Epidermal melanocyte (primary cell): ENCODE measurements around the gene APBB2.

Source experiments
- DNase-seq: peaks from one replicate; pipeline ENCODE4 v3.0.0; 2011; ENCODE audit warnings: low spot score; ENCODE audit not compliant: insufficient read length

The APBB2 gene

GRCh38 chr4:41108481-41108880 is 105.9 kb downstream of the APBB2 start:
- no peak for DNase-seq

- DNase-seq = no peak
Measured at GRCh38 chr4:41106694-41107419, 107.5 kb downstream of the APBB2 start.

DNA sequence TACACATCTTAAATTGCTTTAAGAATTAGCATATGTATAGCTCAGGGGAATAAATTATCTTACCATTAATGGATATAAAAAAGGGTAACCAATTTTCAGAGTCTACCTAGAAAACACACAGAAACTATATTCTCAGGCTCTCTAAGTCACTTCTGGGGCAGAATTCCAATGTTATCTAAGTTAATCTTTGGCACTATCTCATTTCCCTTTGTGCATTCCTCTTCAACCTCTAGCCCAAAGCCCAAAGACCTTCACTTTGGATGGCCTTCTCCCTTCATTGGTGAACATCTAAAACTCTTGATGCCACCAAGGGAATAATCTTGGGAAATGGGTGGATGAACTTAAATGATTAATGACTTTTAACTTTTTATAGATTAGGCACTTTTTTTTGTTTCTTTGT is 108.3 kb downstream of the APBB2 start:
- DNase-seq = no peak

GRCh38 chr4:41104155-41104554 is 110.2 kb downstream of the APBB2 start:
- no peak for DNase-seq

DNA sequence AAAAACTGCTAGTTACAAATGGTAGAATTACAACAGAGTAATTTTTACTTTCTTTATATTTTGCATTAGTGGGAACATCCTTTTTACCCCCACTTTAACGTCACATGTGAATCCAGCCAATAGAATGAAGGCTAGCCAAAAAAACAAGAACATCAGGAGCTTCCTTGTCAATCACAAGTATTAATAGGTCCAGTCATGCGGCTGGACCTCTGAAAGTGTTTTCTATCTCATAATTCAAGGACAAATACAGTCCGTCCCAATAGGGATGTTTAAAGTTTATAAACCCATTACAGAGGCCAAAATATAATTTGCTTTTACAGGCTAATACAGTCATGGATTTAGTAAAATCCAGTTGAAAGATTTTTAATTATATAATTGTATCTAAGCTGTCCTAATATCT is 110.7 kb downstream of the APBB2 start:
- no peak for DNase-seq

GRCh38 chr4:41102414-41103092 is 111.8 kb downstream of the APBB2 start:
- no peak for DNase-seq

- DNase-seq = no peak
Measured at GRCh38 chr4:41098093-41099048, 116.0 kb downstream of the APBB2 start.

DNA sequence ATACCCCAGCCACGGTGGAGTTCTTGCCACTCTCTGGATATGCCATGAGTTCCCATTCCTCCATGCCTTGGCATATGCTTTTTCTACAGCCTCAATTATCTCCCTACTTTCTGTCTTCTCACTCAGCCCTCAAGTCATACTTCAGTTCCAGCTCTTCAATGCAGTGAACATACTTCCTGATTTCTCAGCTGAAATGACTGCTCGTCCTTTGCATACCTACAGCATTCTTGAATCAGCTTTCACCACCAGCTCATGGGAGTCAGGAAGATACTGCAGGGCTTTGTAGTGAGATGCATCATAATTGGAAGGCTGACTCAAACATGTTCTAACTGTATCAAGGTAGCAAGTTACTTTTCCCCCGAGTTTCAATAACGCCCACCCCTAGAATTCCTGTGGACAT is 118.4 kb downstream of the APBB2 start:
- no peak for DNase-seq

- DNase-seq = no peak
Measured at GRCh38 chr4:41095192-41095872, 119.0 kb downstream of the APBB2 start.

DNA sequence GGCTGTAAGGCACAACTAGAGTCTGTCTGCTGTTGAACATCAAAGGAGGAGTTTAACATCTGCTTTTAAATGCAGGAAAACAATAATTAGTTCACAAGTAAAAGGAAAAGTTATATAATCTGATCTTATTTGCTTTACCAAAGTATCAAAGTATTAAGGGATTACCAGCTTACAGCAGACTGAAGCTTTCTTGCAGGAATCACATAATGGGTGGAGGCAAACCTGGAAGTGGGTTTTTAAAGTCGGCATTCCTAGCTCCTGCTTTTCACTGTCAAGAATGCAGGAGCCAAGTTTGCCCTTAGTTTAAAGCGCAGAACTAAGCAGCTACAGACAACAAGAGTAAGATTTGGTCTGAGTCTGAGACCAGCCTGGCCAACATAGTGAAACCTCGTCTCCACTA is 122.2 kb downstream of the APBB2 start:
- no peak for DNase-seq

DNA sequence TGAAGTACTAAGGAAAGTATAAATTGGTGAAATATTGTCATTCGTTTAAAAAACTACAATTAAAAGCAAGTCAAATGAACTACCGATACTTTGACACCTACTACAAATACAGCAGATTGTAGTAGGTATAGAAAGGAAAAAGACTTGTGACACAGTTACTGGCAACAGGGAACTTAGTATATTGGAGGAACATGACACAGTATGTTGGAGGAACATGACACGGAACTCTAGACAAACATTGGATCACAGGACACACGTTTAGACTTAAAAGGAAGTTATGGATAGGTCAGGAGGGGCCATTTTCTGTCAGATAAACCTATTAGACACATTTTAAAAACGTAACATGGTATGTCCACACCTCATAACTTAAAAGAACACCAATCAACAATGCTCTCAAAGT is 132.5 kb downstream of the APBB2 start:
- DNase-seq = no peak

DNA sequence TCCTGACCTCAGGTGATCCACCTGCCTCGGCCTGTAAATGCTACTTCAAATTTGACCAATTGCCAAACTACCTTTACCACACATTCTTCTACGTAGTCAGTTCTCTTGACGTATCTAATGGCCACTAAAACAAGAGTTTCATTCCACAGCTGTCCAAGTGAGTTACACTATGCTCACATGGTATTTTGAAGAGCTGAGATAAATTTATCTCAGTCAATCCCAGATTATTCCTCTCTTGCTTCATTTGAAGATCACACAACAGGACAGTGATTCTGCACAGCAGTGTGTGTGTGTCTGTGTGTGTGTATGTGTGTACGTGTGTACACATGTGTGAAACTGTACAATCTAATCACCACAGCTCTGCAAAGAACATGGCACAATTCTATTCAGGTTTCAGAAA is 133.4 kb downstream of the APBB2 start:
- no peak for DNase-seq

DNA sequence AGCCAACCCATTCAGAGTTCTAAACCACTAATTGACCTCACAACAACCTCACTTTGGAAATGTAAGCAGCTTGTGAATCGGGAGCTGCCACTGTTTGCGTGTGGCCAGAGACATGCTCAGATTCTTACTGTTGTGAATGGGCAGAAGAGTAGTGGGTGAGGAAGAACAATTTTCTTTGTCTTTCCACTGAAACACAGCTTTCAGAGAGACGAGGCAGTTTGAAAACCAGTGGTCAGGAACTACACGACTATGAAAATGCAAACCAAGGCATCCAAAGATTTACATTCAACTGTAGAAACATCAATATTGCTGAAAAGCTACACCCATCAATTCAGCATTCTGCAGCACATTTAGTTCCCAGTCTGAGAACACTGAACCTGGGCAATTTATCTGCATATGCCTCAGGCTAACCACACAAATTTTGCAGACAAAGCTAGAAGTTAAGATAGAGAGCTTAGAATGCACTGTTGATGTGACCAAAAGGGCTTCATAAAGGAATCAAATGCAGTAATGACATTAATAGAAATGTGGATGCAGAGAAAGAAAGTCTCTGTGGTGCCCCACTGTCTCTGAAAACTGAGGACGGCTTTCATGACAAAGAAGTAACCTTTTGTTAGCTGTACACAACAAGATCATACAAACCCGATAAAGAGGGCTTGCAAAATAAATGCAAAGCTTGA is 134.3 kb downstream of the APBB2 start:
- DNase-seq = no peak

DNA sequence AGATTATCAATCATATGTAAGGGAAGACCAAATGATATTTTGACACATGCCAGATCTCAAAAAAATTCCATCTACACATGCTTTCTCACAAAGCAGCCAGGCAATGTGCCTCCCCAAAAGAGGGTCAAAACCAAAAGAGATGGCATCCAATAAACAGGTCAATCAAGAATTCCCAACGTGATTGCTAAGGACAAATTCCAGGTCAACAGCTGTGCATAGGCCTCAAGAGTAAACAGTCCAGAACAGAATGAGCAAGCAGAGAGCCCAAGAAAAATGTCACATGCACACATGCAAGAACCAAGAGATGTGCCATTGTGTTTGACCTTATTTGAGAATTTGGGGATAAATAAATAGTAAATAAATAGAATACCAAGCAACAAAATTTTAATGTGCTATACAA is 136.7 kb downstream of the APBB2 start:
- no peak for DNase-seq

GRCh38 chr4:41076481-41076880 is 137.9 kb downstream of the APBB2 start:
- no peak for DNase-seq

DNA sequence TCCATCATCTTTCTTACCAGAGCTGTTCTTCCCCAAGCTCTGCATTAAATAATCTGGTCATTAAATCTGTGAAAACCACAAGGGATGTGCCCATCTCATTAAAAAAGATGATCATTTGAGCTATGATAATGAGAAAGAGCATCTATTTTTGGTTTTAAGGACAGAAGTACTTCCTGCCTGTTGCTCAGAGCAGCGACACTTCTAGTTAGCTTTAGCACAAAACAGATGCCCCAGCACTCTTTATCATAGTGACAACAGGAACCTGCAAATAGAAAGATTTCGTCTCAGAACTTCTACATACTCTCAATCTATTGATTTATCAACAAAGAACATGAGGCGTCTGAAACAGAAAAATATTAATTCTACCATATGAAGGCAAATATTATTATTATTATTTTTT is 140.1 kb downstream of the APBB2 start:
- DNase-seq = no peak

GRCh38 chr4:41072021-41072777 is 142.1 kb downstream of the APBB2 start:
- DNase-seq = no peak

DNA sequence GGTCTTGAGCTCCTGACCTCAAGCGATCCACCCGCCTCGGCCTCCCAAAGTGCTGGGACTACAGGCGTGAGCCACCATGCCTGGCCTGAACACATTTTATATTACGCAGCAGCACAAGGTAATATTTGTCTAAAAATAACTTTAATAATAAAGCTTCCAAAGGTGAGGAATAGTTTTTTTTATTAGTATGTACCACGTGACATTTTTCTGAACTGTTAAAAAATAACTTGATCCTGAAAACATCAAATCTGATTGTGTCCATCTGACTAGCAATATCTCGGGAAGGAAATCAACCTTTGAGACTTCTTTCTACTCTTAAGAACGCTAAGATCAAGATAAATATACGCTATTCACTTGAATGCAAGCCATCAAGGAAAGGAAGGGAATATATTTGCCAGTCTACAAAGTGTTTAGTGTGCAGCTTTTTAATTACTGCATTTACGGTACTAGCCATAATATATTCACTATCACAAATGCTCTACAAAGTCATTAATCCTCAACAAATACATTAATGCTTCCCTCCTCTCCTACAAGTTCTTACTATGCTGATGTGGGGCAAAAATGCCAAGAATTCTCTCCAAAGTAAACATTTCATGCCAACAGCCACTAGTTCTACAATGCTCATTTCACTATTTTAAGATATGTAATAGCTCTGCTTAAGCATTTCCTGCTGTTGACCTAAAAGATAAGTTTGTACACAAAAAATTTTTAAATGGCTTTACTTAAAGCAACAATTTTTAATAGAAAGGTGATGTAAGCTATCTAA is 143.6 kb downstream of the APBB2 start:
- no peak for DNase-seq

- no peak for DNase-seq
Measured at GRCh38 chr4:41069838-41070237, 144.5 kb downstream of the APBB2 start.
